Mesenchymal stem cell (in vitro differentiated cells and primary cell): ENCODE measurements around the gene NKD2.
A peak's percentile ranks its signal among the peaks of the same experiment; 100 is the strongest.
"Not testable (repeated sequence)": the region's sequence is repeated elsewhere in the genome, so short reads cannot be mapped to it uniquely, and the experiment has no call there.

Source experiments
- DNase-seq: peaks from one replicate; pipeline ENCODE4 v3.0.0-alpha.2; 2013
- H2AFZ ChIP-seq: one replicate; pipeline ENCODE4 v1.6.1; 2013; ENCODE audit warnings: low read depth, mild to moderate bottlenecking, control low read depth, inconsistent platforms, low read length, moderate library complexity
- H2AK5ac ChIP-seq: 2 replicates; pipeline ENCODE4 v1.6.1; 2013; ENCODE audit warnings: low read length, moderate library complexity, mild to moderate bottlenecking, inconsistent platforms; ENCODE audit not compliant: severe bottlenecking
- H2BK120ac ChIP-seq: one replicate; pipeline ENCODE4 v1.6.1; 2013; ENCODE audit warnings: low read depth, mild to moderate bottlenecking, inconsistent platforms, low read length, moderate library complexity
- H2BK12ac ChIP-seq, 2 experiments: one replicate each; pipeline ENCODE4 v1.6.1; 2013; ENCODE audit warnings: inconsistent platforms in 2 of 2, low read length in 2 of 2, mild to moderate bottlenecking in 2 of 2, moderate library complexity in 2 of 2, control low read depth in 1 of 2
- H2BK15ac ChIP-seq: one replicate; pipeline ENCODE4 v1.6.1; 2013; ENCODE audit warnings: mild to moderate bottlenecking, low read depth, inconsistent platforms; ENCODE audit not compliant: poor library complexity, severe bottlenecking
- H2BK5ac ChIP-seq: 2 replicates; pipeline ENCODE4 v1.6.1; 2013; ENCODE audit warnings: low read depth, mild to moderate bottlenecking, low read length, control low read depth, inconsistent platforms; ENCODE audit not compliant: poor library complexity, severe bottlenecking
- H3K14ac ChIP-seq, 2 experiments: one replicate each; pipeline ENCODE4 v1.6.1; 2013; ENCODE audit warnings: inconsistent platforms in 2 of 2, low read length in 2 of 2, control low read depth in 1 of 2, mild to moderate bottlenecking in 1 of 2, moderate library complexity in 1 of 2
- H3K18ac ChIP-seq, 2 experiments: one replicate each; pipeline ENCODE4 v1.6.1; 2013; ENCODE audit warnings: inconsistent platforms in 2 of 2, low read length in 2 of 2, control low read depth in 1 of 2, low read depth in 1 of 2, mild to moderate bottlenecking in 1 of 2
- H3K23ac ChIP-seq, 2 experiments: one replicate each; pipeline ENCODE4 v1.6.1; 2013; ENCODE audit warnings: inconsistent platforms in 2 of 2, low read length in 2 of 2, mild to moderate bottlenecking in 2 of 2, moderate library complexity in 2 of 2, control low read depth in 1 of 2
- H3K27ac ChIP-seq: 2 replicates; pipeline ENCODE4 v1.5.1; 2013; ENCODE audit warnings: mild to moderate bottlenecking, moderate library complexity, low read length, control low read depth, inconsistent platforms; ENCODE audit not compliant: poor library complexity, severe bottlenecking
- H3K27me3 ChIP-seq, 2 experiments: 2 replicates each; pipeline versions ENCODE4 v1.6.1 to v1.7.0; 2013; ENCODE audit warnings: low read length in 2 of 2, mild to moderate bottlenecking in 2 of 2, moderate library complexity in 2 of 2, control low read depth in 1 of 2, inconsistent platforms in 1 of 2; ENCODE audit not compliant: control insufficient read depth in 1 of 2, insufficient read depth in 1 of 2
- H3K36me3 ChIP-seq, 2 experiments: 2 replicates each; pipeline versions ENCODE4 v1.6.1 to v1.7.0; 2013; ENCODE audit warnings: low read length in 2 of 2, control low read depth in 1 of 2, inconsistent platforms in 1 of 2, low read depth in 1 of 2, mild to moderate bottlenecking in 1 of 2; ENCODE audit not compliant: insufficient read depth in 2 of 2, control insufficient read depth in 1 of 2
- H3K4ac ChIP-seq, 2 experiments: one replicate each; pipeline ENCODE4 v1.6.1; 2013; ENCODE audit warnings: inconsistent platforms in 2 of 2, low read length in 2 of 2, mild to moderate bottlenecking in 2 of 2, moderate library complexity in 2 of 2, control low read depth in 1 of 2, low read depth in 1 of 2
- H3K4me1 ChIP-seq: 2 replicates; pipeline ENCODE4 v1.6.1; 2013; ENCODE audit warnings: low read depth, low read length, control low read depth; ENCODE audit not compliant: control insufficient read depth, insufficient read depth
- H3K4me2 ChIP-seq: 2 replicates; pipeline ENCODE4 v1.6.1; 2013; ENCODE audit warnings: low read length, mild to moderate bottlenecking, inconsistent platforms; ENCODE audit not compliant: poor library complexity, severe bottlenecking
- H3K4me3 ChIP-seq, 2 experiments: 2 replicates each; pipeline versions ENCODE4 v1.5.1 to v1.7.0; 2013; ENCODE audit warnings: low read length in 2 of 2, mild to moderate bottlenecking in 2 of 2, control low read depth in 1 of 2, low read depth in 1 of 2; ENCODE audit not compliant: insufficient read depth in 1 of 2
- H3K79me1 ChIP-seq: replicated peaks from 2 replicates; pipeline ENCODE4 v1.6.1; 2013; ENCODE audit warnings: mild to moderate bottlenecking, control low read depth, low read length, inconsistent platforms; ENCODE audit not compliant: poor library complexity, severe bottlenecking
- H3K9ac ChIP-seq: 2 replicates; pipeline ENCODE4 v1.7.0; 2013; ENCODE audit warnings: mild to moderate bottlenecking, low read length, moderate library complexity
- H3K9me3 ChIP-seq: 2 replicates; pipeline ENCODE4 v1.7.0; 2013; ENCODE audit warnings: mild to moderate bottlenecking, low read length; ENCODE audit not compliant: control insufficient read depth
- H4K8ac ChIP-seq: one replicate; pipeline ENCODE4 v1.6.1; 2013; ENCODE audit warnings: inconsistent platforms, mild to moderate bottlenecking, low read length, moderate library complexity
- H4K91ac ChIP-seq: one replicate; pipeline ENCODE4 v1.6.1; 2013; ENCODE audit warnings: mild to moderate bottlenecking, low read length, inconsistent platforms
- WGBS: methylation state at CpG from one replicate; pipeline ENCODE4 v1.1.7; 2013; ENCODE audit warnings: mixed read lengths; 5-methylcytosine and 5-hydroxymethylcytosine counted together

Gene NKD2

DNA sequence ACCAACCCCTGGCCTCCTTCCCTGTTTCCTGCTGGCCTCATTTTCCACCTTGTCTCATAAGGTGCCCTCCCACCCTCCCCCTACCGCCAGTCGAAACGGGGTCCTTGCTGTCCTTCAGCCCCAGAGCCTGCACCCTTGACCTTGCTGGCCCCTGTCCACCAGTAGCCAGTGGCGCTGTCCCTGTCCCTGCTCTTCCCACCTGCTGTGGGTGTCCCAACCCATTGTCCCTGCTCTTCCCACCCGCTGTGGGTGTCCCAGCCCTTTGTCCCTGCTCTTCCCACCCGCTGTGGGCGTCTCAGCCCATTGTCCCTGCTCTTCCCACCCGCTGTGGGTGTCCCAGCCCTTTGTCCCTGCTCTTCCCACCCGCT, 13.4 kb downstream of the NKD2 start:
- H3K4ac ChIP-seq, H2AK5ac ChIP-seq, H3K18ac ChIP-seq, H3K4me3 ChIP-seq, DNase-seq, H3K4me2 ChIP-seq, H3K4me1 ChIP-seq, H2BK5ac ChIP-seq, H4K8ac ChIP-seq, H2BK120ac ChIP-seq, H3K23ac ChIP-seq, H3K9ac ChIP-seq, H3K27ac ChIP-seq, H2AFZ ChIP-seq, H3K79me1 ChIP-seq, H3K14ac ChIP-seq, H2BK12ac ChIP-seq, H3K36me3 ChIP-seq, H4K91ac ChIP-seq, H3K9me3 ChIP-seq: not testable (repeated sequence)
- WGBS: 59% methylated on average over 7 of the region's 9 CpGs
- Histone ChIP-seq H3K27me3 (peaks cover 8 to 16% of the 10 kb centered on the region in 2 experiments), H2BK15ac (peak overlapping the region; percentile 52)

DNA sequence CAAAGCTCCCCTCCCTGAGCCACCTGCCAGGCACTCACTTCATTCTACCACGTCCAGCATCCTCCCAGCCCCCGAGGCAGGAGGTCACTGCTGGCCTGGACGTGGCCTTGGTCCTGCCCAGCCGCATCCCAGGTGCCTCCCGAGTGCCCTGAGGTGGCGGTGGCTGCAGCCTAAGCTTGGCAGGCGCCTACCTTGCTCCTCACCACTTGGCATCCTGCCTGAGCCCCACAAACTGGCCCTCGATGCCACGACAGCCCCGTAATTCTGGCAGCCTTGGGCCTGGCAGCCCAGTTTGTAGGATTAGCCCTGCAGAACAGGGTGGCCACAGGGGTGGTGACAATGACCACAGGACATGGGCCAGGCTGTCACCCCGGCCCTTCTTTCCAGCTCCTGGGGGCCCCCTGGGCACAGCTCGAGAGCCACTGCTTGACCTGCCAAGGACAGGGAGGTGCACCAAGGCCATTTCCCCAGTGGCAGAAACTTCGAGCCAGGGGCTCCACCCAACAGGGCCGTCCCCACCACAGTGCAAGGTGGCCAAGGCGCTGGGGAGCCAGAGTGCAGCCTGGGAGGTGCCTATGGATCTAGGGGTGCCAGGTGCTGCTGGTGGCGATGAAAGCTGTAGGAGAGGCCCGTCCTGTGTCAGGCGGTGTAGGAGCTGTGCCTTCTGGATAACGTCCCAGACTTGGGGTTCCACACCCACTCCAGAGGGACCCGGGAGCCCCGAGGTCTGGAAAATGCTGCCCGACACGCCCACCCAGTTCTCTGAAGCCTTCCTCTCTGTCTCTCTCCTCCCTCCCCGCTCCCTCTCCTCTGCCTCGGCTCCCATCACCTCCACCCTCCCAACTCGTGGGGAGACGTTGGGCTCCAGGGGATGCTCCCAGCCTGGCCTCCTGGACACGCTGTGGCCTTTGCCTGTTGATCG, 18.4 kb downstream of the NKD2 start:
- H2BK120ac ChIP-seq: no peak overlapping the region
- H3K9ac ChIP-seq: no peak overlapping the region
- no peak overlapping the region for H3K4me3 ChIP-seq
- H3K4me1 ChIP-seq: no peaks in the 10 kb centered on the region
- no peak for DNase-seq
- H3K18ac ChIP-seq: no peak overlapping the region
- no peak overlapping the region for H2BK15ac ChIP-seq
- no peak overlapping the region for H3K27ac ChIP-seq
- H2BK5ac ChIP-seq: no peak overlapping the region
- H2AFZ ChIP-seq: no peak overlapping the region
- H3K4me2 ChIP-seq: no peak overlapping the region
- no peaks in the 10 kb centered on the region for H3K9me3 ChIP-seq
- H3K79me1 ChIP-seq: no peaks in the 10 kb centered on the region
- no peak overlapping the region for H4K8ac ChIP-seq
- no peak overlapping the region for H3K4ac ChIP-seq
- H2BK12ac ChIP-seq: no peak overlapping the region
- peak overlapping the region in 1 of 2 experiments; percentile 8 for H3K14ac ChIP-seq
- 89% methylated on average over 29 of the region's 29 CpGs for WGBS
- peak overlapping the region in 1 of 2 experiments; percentile 42 for H3K23ac ChIP-seq
- peaks cover 11 to 36% of the 10 kb centered on the region in 2 experiments for H3K27me3 ChIP-seq
- H4K91ac ChIP-seq: no peak overlapping the region
- no peak overlapping the region for H2AK5ac ChIP-seq
- H3K36me3 ChIP-seq: no peaks in the 10 kb centered on the region

DNA sequence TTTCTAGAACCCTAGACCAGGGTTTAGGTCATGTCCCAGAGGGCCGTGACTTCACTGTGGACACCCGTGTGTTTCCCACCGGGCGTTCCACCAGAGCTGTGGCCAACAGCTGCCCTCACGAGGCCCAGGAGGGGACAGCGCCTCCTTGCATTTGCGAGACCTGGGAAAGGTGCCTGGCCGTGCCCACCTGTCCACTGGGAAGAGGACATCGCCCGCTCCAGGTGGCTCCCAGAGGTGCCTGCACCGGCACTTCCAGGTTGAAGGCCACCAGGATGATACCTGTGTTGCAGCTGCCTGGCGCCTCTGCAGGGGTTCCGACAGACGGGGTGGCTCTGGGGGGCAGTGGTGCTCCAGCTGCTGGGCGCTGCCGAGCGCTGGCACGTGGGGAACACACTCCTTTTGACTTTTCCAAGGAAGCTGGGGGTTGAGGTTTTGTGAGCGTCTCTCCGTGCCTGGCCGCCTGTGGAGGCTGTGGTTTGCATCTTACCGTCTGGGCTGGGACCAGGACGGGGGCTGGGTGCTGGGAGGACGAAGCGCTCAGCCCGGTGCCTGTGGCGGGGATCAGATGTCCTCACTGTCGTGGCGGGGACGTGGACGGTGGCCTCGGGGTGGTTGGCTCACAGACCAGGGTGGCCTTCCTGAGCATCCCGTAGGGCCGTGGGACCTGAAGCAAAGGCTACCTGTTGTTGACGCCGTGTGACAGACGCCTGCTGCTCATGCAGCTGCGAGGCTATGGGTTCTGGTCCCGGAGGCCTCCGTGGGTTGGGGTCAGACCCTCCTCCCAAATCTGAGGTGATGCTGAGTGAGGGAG, 19.2 kb downstream of the NKD2 start:
- H3K4me1 ChIP-seq: no peaks in the 10 kb centered on the region
- H3K4me3 ChIP-seq: peak overlapping the region in 1 of 2 experiments; percentile 27
- 94% methylated on average over 39 of the region's 40 CpGs for whole genome bisulfite sequencing
- H4K91ac ChIP-seq: peak overlapping the region; percentile 15
- no peak overlapping the region for H3K23ac ChIP-seq
- no peak overlapping the region for H3K14ac ChIP-seq
- H3K79me1 ChIP-seq: no peaks in the 10 kb centered on the region
- H2BK15ac ChIP-seq: no peak overlapping the region
- H3K18ac ChIP-seq: no peak overlapping the region
- peaks cover 20 to 44% of the 10 kb centered on the region in 2 experiments for H3K27me3 ChIP-seq
- no peak overlapping the region for H2AK5ac ChIP-seq
- H2BK120ac ChIP-seq: no peak overlapping the region
- H3K36me3 ChIP-seq: no peaks in the 10 kb centered on the region
- H3K9me3 ChIP-seq: no peaks in the 10 kb centered on the region
- H2BK12ac ChIP-seq: no peak overlapping the region
- H4K8ac ChIP-seq: no peak overlapping the region
- DNase-seq: no peak
- H3K27ac ChIP-seq: no peak overlapping the region
- H2BK5ac ChIP-seq: no peak overlapping the region
- H3K4ac ChIP-seq: no peak overlapping the region
- H2AFZ ChIP-seq: no peak overlapping the region
- no peak overlapping the region for H3K4me2 ChIP-seq
- H3K9ac ChIP-seq: no peak overlapping the region
